GM12872 (cell line): ENCODE data around the gene PRR7.

Source experiments
- TF ChIP-seq, protein P1 (sequence below): IDR thresholded peaks from 3 replicates; pipeline ENCODE4 v1.5.1; 2011; ENCODE audit warnings: low read depth, mild to moderate bottlenecking, low read length, moderate library complexity; ENCODE audit not compliant: insufficient read depth

Gene PRR7

GRCh38 chr5:177435847-177436536 lies 10.6 kb upstream of the PRR7 start:
- TF ChIP-seq, protein P1, sequence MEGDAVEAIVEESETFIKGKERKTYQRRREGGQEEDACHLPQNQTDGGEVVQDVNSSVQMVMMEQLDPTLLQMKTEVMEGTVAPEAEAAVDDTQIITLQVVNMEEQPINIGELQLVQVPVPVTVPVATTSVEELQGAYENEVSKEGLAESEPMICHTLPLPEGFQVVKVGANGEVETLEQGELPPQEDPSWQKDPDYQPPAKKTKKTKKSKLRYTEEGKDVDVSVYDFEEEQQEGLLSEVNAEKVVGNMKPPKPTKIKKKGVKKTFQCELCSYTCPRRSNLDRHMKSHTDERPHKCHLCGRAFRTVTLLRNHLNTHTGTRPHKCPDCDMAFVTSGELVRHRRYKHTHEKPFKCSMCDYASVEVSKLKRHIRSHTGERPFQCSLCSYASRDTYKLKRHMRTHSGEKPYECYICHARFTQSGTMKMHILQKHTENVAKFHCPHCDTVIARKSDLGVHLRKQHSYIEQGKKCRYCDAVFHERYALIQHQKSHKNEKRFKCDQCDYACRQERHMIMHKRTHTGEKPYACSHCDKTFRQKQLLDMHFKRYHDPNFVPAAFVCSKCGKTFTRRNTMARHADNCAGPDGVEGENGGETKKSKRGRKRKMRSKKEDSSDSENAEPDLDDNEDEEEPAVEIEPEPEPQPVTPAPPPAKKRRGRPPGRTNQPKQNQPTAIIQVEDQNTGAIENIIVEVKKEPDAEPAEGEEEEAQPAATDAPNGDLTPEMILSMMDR, result no peak

DNA sequence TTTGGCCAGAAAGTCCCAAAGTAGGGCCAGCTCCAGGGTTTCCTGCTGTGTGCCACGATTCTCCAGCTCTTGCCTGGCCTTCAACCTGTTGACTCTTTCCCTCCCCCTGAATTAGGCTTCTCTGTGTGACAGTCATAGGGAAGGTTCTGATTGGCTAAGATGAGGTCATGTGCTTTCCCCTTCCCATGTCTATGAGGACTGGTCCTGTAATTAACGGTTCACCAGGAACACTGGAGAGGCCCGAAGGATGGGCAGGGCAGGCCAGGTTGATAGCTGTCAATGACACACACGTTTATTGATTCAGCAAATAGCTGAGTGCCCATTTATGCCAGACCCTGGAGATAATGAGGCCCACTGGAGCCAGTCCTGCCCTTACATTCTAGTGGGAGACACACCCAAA lies 9.0 kb upstream of the PRR7 start:
- TF ChIP-seq, protein P1, result no peak

GRCh38 chr5:177438468-177438867 lies 8.1 kb upstream of the PRR7 start:
- TF ChIP-seq, protein P1, result no peak

DNA sequence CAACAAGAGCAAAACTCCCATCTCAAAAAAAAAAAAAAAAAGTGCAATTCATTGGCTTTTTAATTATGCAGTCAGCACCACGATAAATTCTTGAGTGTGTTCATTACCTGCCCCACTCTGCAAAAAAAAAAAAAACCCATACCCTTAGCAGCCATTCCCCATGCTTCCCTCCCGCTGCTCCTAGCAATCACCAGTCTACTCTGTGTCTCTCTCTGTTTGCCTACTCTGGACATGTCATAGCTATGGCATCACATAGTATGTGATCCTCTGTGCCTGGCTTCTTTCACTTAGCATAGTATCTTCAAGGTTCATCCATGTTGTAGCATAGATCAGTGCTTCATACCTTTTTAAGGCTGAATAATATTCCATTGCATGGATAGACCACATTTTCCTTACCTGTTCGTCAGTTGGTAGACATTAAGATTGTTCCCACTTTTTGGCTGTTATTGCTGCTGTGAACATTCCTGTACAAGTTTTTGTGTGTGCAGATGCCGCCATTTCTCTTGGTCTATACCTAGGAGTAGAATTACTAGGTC lies 7.0 kb upstream of the PRR7 start:
- TF ChIP-seq, protein P1, result no peak

DNA sequence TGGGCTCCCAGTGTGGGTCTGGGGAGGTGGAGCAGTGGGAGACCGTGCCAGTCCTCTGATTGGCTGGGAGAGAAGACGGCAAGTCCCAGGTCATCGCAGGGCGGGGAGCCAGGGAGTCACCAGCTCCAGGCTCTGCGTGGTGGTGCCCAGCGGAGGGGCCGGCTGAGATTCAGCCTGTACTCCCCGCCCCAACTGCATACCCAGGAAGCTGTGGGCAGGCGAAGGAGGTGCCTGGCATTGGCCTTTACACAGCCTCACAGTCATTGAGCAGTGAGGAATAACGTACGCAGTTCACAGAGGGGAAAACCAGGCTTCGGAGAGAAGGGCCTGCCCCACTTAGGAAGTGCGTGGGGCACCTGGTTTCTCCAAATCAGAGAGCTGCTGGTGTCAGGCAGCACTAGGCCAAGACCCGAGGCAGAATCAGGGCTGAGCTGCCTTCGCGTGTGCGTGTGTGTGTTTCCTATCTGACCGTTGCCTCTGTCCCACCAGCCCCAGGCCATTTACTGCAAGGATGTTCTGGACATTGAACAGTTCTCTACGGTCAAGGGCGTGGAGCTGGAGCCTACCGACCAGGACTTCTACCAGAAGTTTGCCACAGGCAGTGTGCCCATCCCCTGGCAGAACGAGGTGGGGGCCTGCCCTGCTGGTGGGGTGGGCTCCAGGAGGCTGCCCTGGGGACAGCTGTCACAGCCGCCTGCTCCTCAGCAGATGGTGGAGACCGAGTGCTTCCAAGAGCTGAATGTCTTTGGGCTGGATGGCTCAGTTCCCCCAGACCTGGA lies 6.2 kb upstream of the PRR7 start:
- TF ChIP-seq, protein P1, result no peak

- TF ChIP-seq, protein P1, result no peak
Measured at GRCh38 chr5:177440990-177441780, 5.4 kb upstream of the PRR7 start.

DNA sequence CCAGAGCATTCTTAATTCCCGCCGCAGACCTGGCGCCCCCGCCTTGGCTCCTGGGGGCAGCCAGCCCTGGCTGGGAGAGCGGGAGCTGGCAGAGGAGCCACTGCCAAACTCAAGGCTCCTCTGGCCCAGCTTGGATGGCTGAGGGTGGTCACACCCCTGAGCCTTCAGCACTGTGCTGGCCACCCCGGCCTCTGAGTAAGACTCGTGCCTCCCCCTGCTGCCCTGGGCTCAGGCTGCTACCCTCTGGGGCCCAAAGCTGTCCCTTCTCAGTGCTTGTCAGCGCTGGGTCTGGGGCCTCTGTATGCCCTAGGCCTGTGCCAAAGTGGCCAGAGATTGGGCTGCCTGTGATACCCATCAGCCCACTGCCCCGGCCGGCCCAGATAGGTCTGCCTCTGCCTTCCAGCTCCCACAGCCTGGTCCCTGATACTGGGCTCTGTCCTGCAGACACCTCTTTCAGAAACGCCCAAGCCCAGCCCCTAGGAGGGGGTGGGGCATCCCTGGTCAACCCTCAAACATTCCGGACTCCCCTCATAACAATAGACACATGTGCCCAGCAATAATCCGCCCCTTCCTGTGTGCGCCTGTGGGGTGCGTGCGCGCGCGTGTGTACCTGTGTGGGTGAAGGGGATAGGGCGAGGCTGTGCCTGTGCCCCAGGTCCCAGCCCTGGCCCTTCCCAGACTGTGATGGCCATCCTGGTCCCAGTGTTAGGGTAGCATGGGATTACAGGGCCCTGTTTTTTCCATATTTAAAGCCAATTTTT lies 4.4 kb upstream of the PRR7 start:
- TF ChIP-seq, protein P1, result no peak
